Muscle layer of duodenum (tissue), 2 donors: ENCODE data around the gene PTDSS2.

ENCODE experiments used
- H3K27ac ChIP-seq: one replicate; pipeline ENCODE4 v1.7.0; 2013; ENCODE audit warnings: mild to moderate bottlenecking, low read length
- H3K27me3 ChIP-seq: one replicate; pipeline ENCODE4 v1.7.0; 2013; ENCODE audit warnings: low read depth, mild to moderate bottlenecking, control low read depth, low read length
- H3K36me3 ChIP-seq, 2 donors: one replicate each; pipeline ENCODE4 v1.7.0; 2013; ENCODE audit warnings: low read length in 2 of 2, control low read depth in 1 of 2, mild to moderate bottlenecking in 1 of 2; ENCODE audit not compliant: insufficient read depth in 2 of 2, control insufficient read depth in 1 of 2
- H3K4me1 ChIP-seq, 2 donors: one replicate each; pipeline ENCODE4 v1.7.0; 2013; ENCODE audit warnings: low read length in 2 of 2, mild to moderate bottlenecking in 2 of 2, control low read depth in 1 of 2, moderate library complexity in 1 of 2; ENCODE audit not compliant: insufficient read depth in 2 of 2, control insufficient read depth in 1 of 2
- H3K4me3 ChIP-seq, 2 donors: one replicate each; pipeline ENCODE4 v1.7.0; 2013; ENCODE audit warnings: low read length in 2 of 2, low read depth in 1 of 2, mild to moderate bottlenecking in 1 of 2
- H3K9me3 ChIP-seq, 2 donors: one replicate each; pipeline ENCODE4 v1.7.0; 2013; ENCODE audit warnings: low read length in 2 of 2, control low read depth in 1 of 2, mild to moderate bottlenecking in 1 of 2; ENCODE audit not compliant: control insufficient read depth in 1 of 2
- donor health status: healthy.

Gene PTDSS2

GRCh38 chr11:477052-477715 lies 27.1 kb downstream of the PTDSS2 start:
- H3K27ac ChIP-seq, result no peak overlapping the region
- H3K4me1 ChIP-seq, result no peaks in the 10 kb centered on the region
- no peak overlapping the region for H3K4me3 ChIP-seq
- H3K27me3 ChIP-seq, result no peaks in the 10 kb centered on the region
- H3K9me3 ChIP-seq, result no peaks in the 10 kb centered on the region
- H3K36me3 ChIP-seq, result no peaks in the 10 kb centered on the region

GRCh38 chr11:479311-479710 lies 29.2 kb downstream of the PTDSS2 start:
- H3K36me3 ChIP-seq, result no peaks in the 10 kb centered on the region
- no peaks in the 10 kb centered on the region for H3K9me3 ChIP-seq
- H3K27ac ChIP-seq, result no peak overlapping the region
- no peaks in the 10 kb centered on the region for H3K27me3 ChIP-seq
- H3K4me1 ChIP-seq, result no peaks in the 10 kb centered on the region
- H3K4me3 ChIP-seq, result no peak overlapping the region

- no peak overlapping the region for H3K4me3 ChIP-seq
- no peaks in the 10 kb centered on the region for H3K9me3 ChIP-seq
- peaks cover 0 to 18% of the 10 kb centered on the region in 2 donors for H3K36me3 ChIP-seq
- H3K27me3 ChIP-seq, result no peaks in the 10 kb centered on the region
- H3K4me1 ChIP-seq, result no peaks in the 10 kb centered on the region
- H3K27ac ChIP-seq, result no peak overlapping the region
Measured at GRCh38 chr11:484616-485015, 34.5 kb downstream of the PTDSS2 start.

GRCh38 chr11:486189-486588 lies 36.1 kb downstream of the PTDSS2 start:
- peaks cover 6 to 34% of the 10 kb centered on the region in 2 donors for H3K36me3 ChIP-seq
- no peak overlapping the region for H3K27ac ChIP-seq
- no peaks in the 10 kb centered on the region for H3K27me3 ChIP-seq
- no peaks in the 10 kb centered on the region for H3K4me1 ChIP-seq
- H3K4me3 ChIP-seq, result no peak overlapping the region
- no peaks in the 10 kb centered on the region for H3K9me3 ChIP-seq

GRCh38 chr11:487571-488021 lies 37.5 kb downstream of the PTDSS2 start:
- H3K27ac ChIP-seq, result no peak overlapping the region
- H3K27me3 ChIP-seq, result no peaks in the 10 kb centered on the region
- no peaks in the 10 kb centered on the region for H3K9me3 ChIP-seq
- no peak overlapping the region for H3K4me3 ChIP-seq
- H3K4me1 ChIP-seq, result no peaks in the 10 kb centered on the region
- H3K36me3 ChIP-seq, result peaks cover 6 to 38% of the 10 kb centered on the region in 2 donors

- Histone ChIP-seq H3K36me3 (peaks cover 6 to 43% of the 10 kb centered on the region in 2 donors), H3K4me3 (no peak overlapping the region), H3K4me1 (no peaks in the 10 kb centered on the region), H3K9me3 (no peaks in the 10 kb centered on the region), H3K27me3 (no peaks in the 10 kb centered on the region), H3K27ac (no peak overlapping the region)
Measured at GRCh38 chr11:488062-488461, 38.0 kb downstream of the PTDSS2 start.

GRCh38 chr11:488579-488978 lies 38.5 kb downstream of the PTDSS2 start:
- H3K4me3 ChIP-seq, result no peak overlapping the region
- no peak overlapping the region for H3K27ac ChIP-seq
- no peaks in the 10 kb centered on the region for H3K27me3 ChIP-seq
- peaks cover 6 to 45% of the 10 kb centered on the region in 2 donors for H3K36me3 ChIP-seq
- no peaks in the 10 kb centered on the region for H3K9me3 ChIP-seq
- no peaks in the 10 kb centered on the region for H3K4me1 ChIP-seq

GRCh38 chr11:488992-489391 lies 38.9 kb downstream of the PTDSS2 start:
- H3K4me1 ChIP-seq, result no peaks in the 10 kb centered on the region
- H3K27me3 ChIP-seq, result no peaks in the 10 kb centered on the region
- no peak overlapping the region for H3K4me3 ChIP-seq
- H3K27ac ChIP-seq, result no peak overlapping the region
- H3K9me3 ChIP-seq, result no peaks in the 10 kb centered on the region
- peaks cover 6 to 49% of the 10 kb centered on the region in 2 donors for H3K36me3 ChIP-seq

- Histone ChIP-seq H3K27me3 (no peaks in the 10 kb centered on the region), H3K27ac (no peak overlapping the region), H3K36me3 (peaks cover 10 to 56% of the 10 kb centered on the region in 2 donors), H3K4me1 (no peaks in the 10 kb centered on the region), H3K4me3 (no peak overlapping the region), H3K9me3 (no peaks in the 10 kb centered on the region)
Measured at GRCh38 chr11:489610-490185, 39.6 kb downstream of the PTDSS2 start.

- Histone ChIP-seq H3K36me3 (peaks cover 10 to 63% of the 10 kb centered on the region in 2 donors), H3K27ac (no peak overlapping the region), H3K4me1 (no peaks in the 10 kb centered on the region), H3K9me3 (no peaks in the 10 kb centered on the region), H3K27me3 (no peaks in the 10 kb centered on the region), H3K4me3 (no peak overlapping the region)
Measured at GRCh38 chr11:490186-490929, 40.3 kb downstream of the PTDSS2 start.

GRCh38 chr11:490930-491260 lies 40.8 kb downstream of the PTDSS2 start:
- no peaks in the 10 kb centered on the region for H3K27me3 ChIP-seq
- H3K36me3 ChIP-seq, result peaks cover 10 to 68% of the 10 kb centered on the region in 2 donors
- H3K4me3 ChIP-seq, result no peak overlapping the region
- H3K27ac ChIP-seq, result no peak overlapping the region
- peaks cover 0 to 3% of the 10 kb centered on the region in 2 donors for H3K4me1 ChIP-seq
- H3K9me3 ChIP-seq, result no peaks in the 10 kb centered on the region
